OCI-LY7 (cell line): Measurements from ENCODE around the gene CELF6.

Source experiments
- EZH2phosphoT487 ChIP-seq: fragments of 200-600 bp; sonication (generic); IDR thresholded peaks from 2 replicates; pipeline ENCODE4 v1.6.1; 2018; ENCODE audit warnings: low read depth, borderline replicate concordance, mild to moderate bottlenecking, mixed run types, antibody characterized with exemption, low read length, moderate library complexity, mixed read lengths
- TF ChIP-seq, protein P1 (sequence below): fragments of 200-600 bp; sonication (generic); conservative IDR thresholded peaks from 2 replicates; pipeline ENCODE4 v1.5.1; 2014; ENCODE audit warnings: mild to moderate bottlenecking, antibody characterized with exemption, low read length, moderate library complexity, mixed read lengths

GRCh38 chr15:72315706-72316370 is 4.1 kb downstream of the CELF6 start:
- TF ChIP-seq, protein P1, sequence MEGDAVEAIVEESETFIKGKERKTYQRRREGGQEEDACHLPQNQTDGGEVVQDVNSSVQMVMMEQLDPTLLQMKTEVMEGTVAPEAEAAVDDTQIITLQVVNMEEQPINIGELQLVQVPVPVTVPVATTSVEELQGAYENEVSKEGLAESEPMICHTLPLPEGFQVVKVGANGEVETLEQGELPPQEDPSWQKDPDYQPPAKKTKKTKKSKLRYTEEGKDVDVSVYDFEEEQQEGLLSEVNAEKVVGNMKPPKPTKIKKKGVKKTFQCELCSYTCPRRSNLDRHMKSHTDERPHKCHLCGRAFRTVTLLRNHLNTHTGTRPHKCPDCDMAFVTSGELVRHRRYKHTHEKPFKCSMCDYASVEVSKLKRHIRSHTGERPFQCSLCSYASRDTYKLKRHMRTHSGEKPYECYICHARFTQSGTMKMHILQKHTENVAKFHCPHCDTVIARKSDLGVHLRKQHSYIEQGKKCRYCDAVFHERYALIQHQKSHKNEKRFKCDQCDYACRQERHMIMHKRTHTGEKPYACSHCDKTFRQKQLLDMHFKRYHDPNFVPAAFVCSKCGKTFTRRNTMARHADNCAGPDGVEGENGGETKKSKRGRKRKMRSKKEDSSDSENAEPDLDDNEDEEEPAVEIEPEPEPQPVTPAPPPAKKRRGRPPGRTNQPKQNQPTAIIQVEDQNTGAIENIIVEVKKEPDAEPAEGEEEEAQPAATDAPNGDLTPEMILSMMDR = no peak
- no peak for TF ChIP-seq EZH2phosphoT487
